ENCODE results near the gene NDUFB2.
"Not testable (repeated sequence)": the region's sequence is repeated elsewhere in the genome, so short reads cannot be mapped to it uniquely, and the experiment has no call there.

NDUFB2 gene

DNA sequence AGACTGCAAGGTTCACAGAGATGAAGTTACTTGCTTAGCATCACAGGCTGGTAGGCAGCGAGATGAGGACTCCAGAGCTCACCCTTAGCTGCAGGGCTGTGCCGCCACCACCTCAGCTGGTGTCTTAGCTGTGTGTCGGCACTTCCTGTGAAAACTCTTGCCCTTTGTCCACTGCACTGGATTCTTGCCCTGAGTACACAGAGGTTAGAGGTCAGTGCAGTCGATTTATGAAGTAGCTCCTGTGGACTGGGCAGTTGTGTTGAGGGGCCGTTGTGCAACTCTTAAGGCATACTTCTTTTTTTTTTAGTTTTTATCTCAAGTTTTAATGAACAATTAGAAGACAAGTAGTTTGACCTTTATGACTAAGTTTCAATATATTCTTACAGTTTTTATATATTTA, 10.6 kb downstream of the NDUFB2 start:
- Histone ChIP-seq H3K4me1 (ENCODE audit: control insufficient read depth in 1 of 2, insufficient read depth in 1 of 2, low read depth in 1 of 2, low read length in 1 of 2) (no peaks in the 10 kb centered on the region), H3K9me3 (no peaks in the 10 kb centered on the region), H3K36me3 (peaks cover 6% of the 10 kb centered on the region), H3K27me3 (no peaks in the 10 kb centered on the region), H3K27ac (no peak overlapping the region), H3K4me3 (ENCODE audit: low read depth in 1 of 2, low read length in 1 of 2) (no peak overlapping the region)
- TF ChIP-seq, protein P1, sequence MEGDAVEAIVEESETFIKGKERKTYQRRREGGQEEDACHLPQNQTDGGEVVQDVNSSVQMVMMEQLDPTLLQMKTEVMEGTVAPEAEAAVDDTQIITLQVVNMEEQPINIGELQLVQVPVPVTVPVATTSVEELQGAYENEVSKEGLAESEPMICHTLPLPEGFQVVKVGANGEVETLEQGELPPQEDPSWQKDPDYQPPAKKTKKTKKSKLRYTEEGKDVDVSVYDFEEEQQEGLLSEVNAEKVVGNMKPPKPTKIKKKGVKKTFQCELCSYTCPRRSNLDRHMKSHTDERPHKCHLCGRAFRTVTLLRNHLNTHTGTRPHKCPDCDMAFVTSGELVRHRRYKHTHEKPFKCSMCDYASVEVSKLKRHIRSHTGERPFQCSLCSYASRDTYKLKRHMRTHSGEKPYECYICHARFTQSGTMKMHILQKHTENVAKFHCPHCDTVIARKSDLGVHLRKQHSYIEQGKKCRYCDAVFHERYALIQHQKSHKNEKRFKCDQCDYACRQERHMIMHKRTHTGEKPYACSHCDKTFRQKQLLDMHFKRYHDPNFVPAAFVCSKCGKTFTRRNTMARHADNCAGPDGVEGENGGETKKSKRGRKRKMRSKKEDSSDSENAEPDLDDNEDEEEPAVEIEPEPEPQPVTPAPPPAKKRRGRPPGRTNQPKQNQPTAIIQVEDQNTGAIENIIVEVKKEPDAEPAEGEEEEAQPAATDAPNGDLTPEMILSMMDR (IDR thresholded peaks at IDR 0.05): no peak

DNA sequence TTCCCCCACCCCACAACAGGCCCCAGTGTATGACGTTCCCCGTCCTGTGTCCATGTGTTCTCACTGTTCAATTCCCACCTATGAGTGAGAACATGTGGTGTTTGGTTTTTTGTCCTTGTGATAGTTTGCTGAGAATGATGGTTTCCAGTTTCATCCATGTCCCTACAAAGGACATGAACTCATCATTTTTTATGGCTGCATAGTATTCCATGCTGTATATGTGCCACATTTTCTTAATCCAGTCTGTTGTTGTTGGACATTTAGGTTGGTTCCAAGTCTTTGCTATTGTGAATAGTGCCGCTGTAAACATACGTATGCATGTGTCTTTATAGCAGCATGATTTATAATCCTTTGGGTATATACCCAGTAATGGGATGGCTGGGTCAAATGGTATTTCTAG, 12.3 kb downstream of the NDUFB2 start:
- not testable (repeated sequence) for H3K9me3 ChIP-seq; H3K27ac ChIP-seq; H3K27me3 ChIP-seq; H3K4me1 ChIP-seq (ENCODE audit: control insufficient read depth in 1 of 2, insufficient read depth in 1 of 2, low read depth in 1 of 2, low read length in 1 of 2); H3K36me3 ChIP-seq; H3K4me3 ChIP-seq (ENCODE audit: low read depth in 1 of 2, low read length in 1 of 2)

DNA sequence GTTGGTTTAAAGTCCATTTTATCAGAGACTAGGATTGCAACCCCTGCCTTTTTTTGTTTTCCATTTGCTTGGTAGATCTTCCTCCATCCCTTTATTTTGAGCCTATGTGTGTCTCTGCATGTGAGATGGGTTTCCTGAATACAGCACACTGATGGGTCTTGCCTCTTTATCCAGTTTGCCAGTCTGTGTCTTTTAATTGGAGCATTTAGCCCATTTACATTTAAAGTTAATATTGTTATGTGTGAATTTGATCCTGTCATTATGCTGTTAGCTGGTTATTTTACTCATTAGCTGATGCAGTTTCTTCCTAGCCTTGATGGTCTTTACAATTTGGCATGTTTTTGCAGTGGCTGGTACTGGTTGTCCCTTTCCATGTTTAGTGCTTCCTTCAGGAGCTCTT, 15.9 kb downstream of the NDUFB2 start:
- not testable (repeated sequence) for H3K27me3 ChIP-seq; H3K27ac ChIP-seq; H3K9me3 ChIP-seq; H3K4me3 ChIP-seq (ENCODE audit: low read depth in 1 of 2, low read length in 1 of 2); H3K4me1 ChIP-seq (ENCODE audit: control insufficient read depth in 1 of 2, insufficient read depth in 1 of 2, low read depth in 1 of 2, low read length in 1 of 2)
- peaks cover 10% of the 10 kb centered on the region for H3K36me3 ChIP-seq

DNA sequence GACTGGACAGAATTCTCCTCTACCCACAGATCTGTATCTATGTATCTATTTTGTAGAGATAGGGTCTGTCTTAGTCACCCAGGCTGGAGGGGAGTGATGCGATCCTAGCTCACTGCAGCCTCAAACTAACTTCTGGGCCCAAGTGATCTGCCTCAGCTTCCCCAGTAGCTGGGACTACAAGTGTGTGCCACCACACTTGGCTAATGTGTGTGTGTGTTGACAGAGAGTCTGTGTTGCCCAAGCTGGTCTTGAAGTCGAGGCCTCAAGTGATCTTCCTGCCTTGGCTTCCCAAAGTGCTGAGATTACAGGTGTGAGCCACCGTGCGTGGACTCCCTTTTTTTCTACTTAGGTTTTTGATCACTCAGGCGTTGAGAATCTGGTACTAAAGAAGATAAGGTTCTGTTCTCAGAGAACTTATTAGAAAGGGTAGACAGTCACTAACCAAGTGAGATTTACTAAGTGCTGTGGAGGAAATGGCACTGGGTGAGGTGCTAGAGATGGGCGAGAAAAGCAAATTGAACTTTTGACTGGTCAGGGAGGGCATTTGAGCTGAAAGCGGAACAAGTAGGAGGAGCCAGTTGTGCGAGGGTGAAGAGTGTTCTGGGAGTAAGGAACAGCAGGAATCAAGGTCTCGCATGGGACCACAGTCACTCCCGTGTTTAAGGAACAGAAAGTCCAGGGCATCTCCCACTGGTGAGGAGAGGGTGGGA, 18.0 kb downstream of the NDUFB2 start:
- no peaks in the 10 kb centered on the region for H3K27me3 ChIP-seq
- H3K4me3 ChIP-seq (ENCODE audit: low read depth in 1 of 2, low read length in 1 of 2): no peak overlapping the region
- H3K4me1 ChIP-seq (ENCODE audit: control insufficient read depth in 1 of 2, insufficient read depth in 1 of 2, low read depth in 1 of 2, low read length in 1 of 2): peaks cover 2 to 6% of the 10 kb centered on the region in 2 experiments
- TF ChIP-seq, protein P1 (IDR thresholded peaks at IDR 0.05): no peak
- no peak overlapping the region for H3K27ac ChIP-seq
- H3K36me3 ChIP-seq: peaks cover 10% of the 10 kb centered on the region
- H3K9me3 ChIP-seq: no peaks in the 10 kb centered on the region

DNA sequence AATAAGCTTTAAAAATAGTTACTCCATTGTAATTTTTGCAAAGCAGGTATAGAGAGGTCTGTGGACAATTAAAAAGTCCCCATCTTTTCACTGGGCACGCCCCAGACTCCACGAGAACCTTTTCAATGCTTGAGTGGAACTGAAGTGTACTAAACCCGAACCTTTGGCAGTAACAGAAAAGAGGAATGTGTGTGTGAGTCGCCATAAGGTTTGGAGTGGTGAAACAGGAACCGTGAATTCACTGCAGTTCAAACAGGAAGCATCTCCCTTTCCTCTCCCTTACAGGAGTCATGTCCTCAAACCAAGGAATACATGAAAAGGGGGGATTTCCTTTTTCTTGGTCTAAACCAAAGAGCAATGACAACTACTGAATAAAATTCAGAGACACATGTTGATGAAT, 23.2 kb downstream of the NDUFB2 start:
- Histone ChIP-seq H3K9me3 (no peaks in the 10 kb centered on the region), H3K4me3 (ENCODE audit: low read depth in 1 of 2, low read length in 1 of 2) (no peak overlapping the region), H3K4me1 (ENCODE audit: control insufficient read depth in 1 of 2, insufficient read depth in 1 of 2, low read depth in 1 of 2, low read length in 1 of 2) (peaks cover 8 to 10% of the 10 kb centered on the region in 2 experiments), H3K27me3 (no peaks in the 10 kb centered on the region), H3K36me3 (peaks cover 17% of the 10 kb centered on the region), H3K27ac (no peak overlapping the region)
- TF ChIP-seq, protein P1 (IDR thresholded peaks at IDR 0.05): no peak

DNA sequence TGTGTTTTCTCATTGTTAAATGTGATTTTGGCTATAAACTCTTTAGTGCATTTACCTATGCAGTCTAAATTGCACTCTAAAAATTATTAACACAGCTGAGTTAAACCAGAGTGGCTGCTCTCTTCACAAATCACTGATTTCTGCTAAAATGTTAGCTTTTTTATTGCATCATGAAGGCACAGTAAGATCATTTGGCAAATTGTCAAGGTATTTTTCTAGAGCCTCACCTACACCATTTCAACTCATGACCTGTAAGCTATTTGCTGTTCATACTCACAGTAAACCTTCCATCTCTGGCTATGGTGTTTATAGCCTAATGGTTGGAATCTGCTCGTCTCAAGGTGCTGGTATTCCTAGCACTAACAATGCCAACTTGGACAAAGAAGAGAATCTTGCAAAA, 25.7 kb downstream of the NDUFB2 start:
- Histone ChIP-seq H3K36me3 (peaks cover 26% of the 10 kb centered on the region), H3K4me3 (ENCODE audit: low read depth in 1 of 2, low read length in 1 of 2) (no peak overlapping the region), H3K9me3 (no peaks in the 10 kb centered on the region), H3K27ac (no peak overlapping the region), H3K27me3 (no peaks in the 10 kb centered on the region), H3K4me1 (ENCODE audit: control insufficient read depth in 1 of 2, insufficient read depth in 1 of 2, low read depth in 1 of 2, low read length in 1 of 2) (peaks cover 8 to 10% of the 10 kb centered on the region in 2 experiments)
- TF ChIP-seq, protein P1 (IDR thresholded peaks at IDR 0.05): no peak

All from neutrophil (primary cell).